Measurements from ENCODE around the gene PLXND1. TPM values are rescaled to one million over a fixed set of nuclear protein-coding genes. Genes with fewer than 3 reads are reported as not detected.
"Not testable (repeated sequence)": the region's sequence is repeated elsewhere in the genome, so short reads cannot be mapped to it uniquely, and the experiment has no call there.

The PLXND1 gene
- total RNA-seq: 1 to 10 TPM; 6.2 to 7.4 TPM

GRCh38 chr3:129606636-129607390 is at the start of gene PLXND1:
PLXND1 (minus strand) TSS chr3:129606676; CDS start chr3:129606639, 37 bp downstream.
- peak within 1 kb of the TSS; percentile 88 for H3K4me3 Mint-ChIP-seq
- peaks cover 14% of the 10 kb centered on the region for H3K4me1 Mint-ChIP-seq
- H3K36me3 Mint-ChIP-seq (ENCODE audit: low read depth): no peaks in the 10 kb centered on the region
- H3K27ac Mint-ChIP-seq: peak within 1 kb of the TSS; percentile 62
- no peaks in the 10 kb centered on the region for H3K9me3 Mint-ChIP-seq
- ATAC-seq (replicated peaks): peak; percentile 57
- H3K27me3 Mint-ChIP-seq: peaks cover 3% of the 10 kb centered on the region

GRCh38 chr3:129655291-129655700 is 48.8 kb upstream of the PLXND1 start:
- H3K9me3 Mint-ChIP-seq: no peaks in the 10 kb centered on the region
- no peak overlapping the region for H3K4me3 Mint-ChIP-seq
- H3K27ac Mint-ChIP-seq: no peak overlapping the region
- H3K4me1 Mint-ChIP-seq: no peaks in the 10 kb centered on the region
- no peaks in the 10 kb centered on the region for H3K27me3 Mint-ChIP-seq
- peaks cover 46% of the 10 kb centered on the region for H3K36me3 Mint-ChIP-seq (ENCODE audit: low read depth)
- no peak for ATAC-seq (replicated peaks)

- Mint-ChIP-seq H3K9me3 (no peaks in the 10 kb centered on the region), H3K36me3 (ENCODE audit: low read depth) (peaks cover 49% of the 10 kb centered on the region), H3K27me3 (no peaks in the 10 kb centered on the region), H3K4me3 (no peak overlapping the region), H3K4me1 (no peaks in the 10 kb centered on the region), H3K27ac (no peak overlapping the region)
- no peak for ATAC-seq (replicated peaks)
Observed at GRCh38 chr3:129654131-129654530, 47.7 kb upstream of the PLXND1 start.

GRCh38 chr3:129653019-129653418 is 46.5 kb upstream of the PLXND1 start:
- no peak overlapping the region for H3K4me3 Mint-ChIP-seq
- peaks cover 49% of the 10 kb centered on the region for H3K36me3 Mint-ChIP-seq (ENCODE audit: low read depth)
- H3K9me3 Mint-ChIP-seq: no peaks in the 10 kb centered on the region
- H3K27me3 Mint-ChIP-seq: no peaks in the 10 kb centered on the region
- no peaks in the 10 kb centered on the region for H3K4me1 Mint-ChIP-seq
- peak overlapping the region; percentile 16 for H3K27ac Mint-ChIP-seq
- no peak for ATAC-seq (replicated peaks)

GRCh38 chr3:129651435-129652202 is 45.1 kb upstream of the PLXND1 start:
- H3K36me3 Mint-ChIP-seq (ENCODE audit: low read depth): peaks cover 49% of the 10 kb centered on the region
- H3K27me3 Mint-ChIP-seq: no peaks in the 10 kb centered on the region
- H3K4me3 Mint-ChIP-seq: no peak overlapping the region
- H3K27ac Mint-ChIP-seq: no peak overlapping the region
- no peak for ATAC-seq (replicated peaks)
- no peaks in the 10 kb centered on the region for H3K9me3 Mint-ChIP-seq
- no peaks in the 10 kb centered on the region for H3K4me1 Mint-ChIP-seq

- ATAC-seq (replicated peaks): peak; percentile 47
- H3K27ac Mint-ChIP-seq: no peak overlapping the region
- H3K36me3 Mint-ChIP-seq (ENCODE audit: low read depth): peaks cover 49% of the 10 kb centered on the region
- H3K4me3 Mint-ChIP-seq: no peak overlapping the region
- H3K9me3 Mint-ChIP-seq: no peaks in the 10 kb centered on the region
- no peaks in the 10 kb centered on the region for H3K27me3 Mint-ChIP-seq
- no peaks in the 10 kb centered on the region for H3K4me1 Mint-ChIP-seq
Observed at GRCh38 chr3:129650256-129650872, 43.9 kb upstream of the PLXND1 start.

- Mint-ChIP-seq H3K27ac (no peak overlapping the region), H3K27me3 (no peaks in the 10 kb centered on the region), H3K9me3 (no peaks in the 10 kb centered on the region), H3K4me3 (no peak overlapping the region), H3K4me1 (no peaks in the 10 kb centered on the region), H3K36me3 (ENCODE audit: low read depth) (peaks cover 33% of the 10 kb centered on the region)
- no peak for ATAC-seq (replicated peaks)
Observed at GRCh38 chr3:129648391-129648790, 41.9 kb upstream of the PLXND1 start.

GRCh38 chr3:129645286-129645685 is 38.8 kb upstream of the PLXND1 start:
- Mint-ChIP-seq H3K27ac (no peak overlapping the region), H3K27me3 (no peaks in the 10 kb centered on the region), H3K36me3 (ENCODE audit: low read depth) (peaks cover 3% of the 10 kb centered on the region), H3K4me1 (no peaks in the 10 kb centered on the region), H3K9me3 (no peaks in the 10 kb centered on the region), H3K4me3 (no peak overlapping the region)
- no peak for ATAC-seq (replicated peaks)

GRCh38 chr3:129644836-129645235 is 38.4 kb upstream of the PLXND1 start:
- Mint-ChIP-seq H3K27me3 (no peaks in the 10 kb centered on the region), H3K4me3 (no peak overlapping the region), H3K36me3 (ENCODE audit: low read depth) (no peaks in the 10 kb centered on the region), H3K27ac (no peak overlapping the region), H3K9me3 (no peaks in the 10 kb centered on the region), H3K4me1 (no peaks in the 10 kb centered on the region)
- no peak for ATAC-seq (replicated peaks)

- not testable (repeated sequence) for H3K36me3 Mint-ChIP-seq (ENCODE audit: low read depth); H3K9me3 Mint-ChIP-seq; H3K4me3 Mint-ChIP-seq; H3K4me1 Mint-ChIP-seq; H3K27ac Mint-ChIP-seq; ATAC-seq (replicated peaks); H3K27me3 Mint-ChIP-seq
Observed at GRCh38 chr3:129641567-129642260, 35.2 kb upstream of the PLXND1 start.

- not testable (repeated sequence) for H3K27ac Mint-ChIP-seq; H3K36me3 Mint-ChIP-seq (ENCODE audit: low read depth)
Observed at GRCh38 chr3:129640985-129641384, 34.5 kb upstream of the PLXND1 start.

GRCh38 chr3:129638481-129638880 is 32.0 kb upstream of the PLXND1 start:
- peaks cover 6% of the 10 kb centered on the region for H3K27me3 Mint-ChIP-seq
- no peaks in the 10 kb centered on the region for H3K9me3 Mint-ChIP-seq
- H3K4me1 Mint-ChIP-seq: no peaks in the 10 kb centered on the region
- ATAC-seq (replicated peaks): no peak
- no peaks in the 10 kb centered on the region for H3K36me3 Mint-ChIP-seq (ENCODE audit: low read depth)
- no peak overlapping the region for H3K4me3 Mint-ChIP-seq
- H3K27ac Mint-ChIP-seq: no peak overlapping the region

More at GRCh38 chr3:129640985-129641384, 34.5 kb upstream of the PLXND1 start:
- H3K4me1 Mint-ChIP-seq; ATAC-seq (replicated peaks); H3K27me3 Mint-ChIP-seq; H3K4me3 Mint-ChIP-seq; H3K9me3 Mint-ChIP-seq: not testable (repeated sequence)

- Mint-ChIP-seq H3K9me3 (no peaks in the 10 kb centered on the region), H3K27me3 (peaks cover 6% of the 10 kb centered on the region), H3K27ac (no peak overlapping the region)
Observed at GRCh38 chr3:129636082-129636481, 29.6 kb upstream of the PLXND1 start.

GRCh38 chr3:129635656-129636055 is 29.2 kb upstream of the PLXND1 start:
- no peaks in the 10 kb centered on the region for H3K36me3 Mint-ChIP-seq (ENCODE audit: low read depth)
- H3K4me1 Mint-ChIP-seq: no peaks in the 10 kb centered on the region
- no peaks in the 10 kb centered on the region for H3K9me3 Mint-ChIP-seq
- ATAC-seq (replicated peaks): no peak
- H3K27ac Mint-ChIP-seq: no peak overlapping the region
- no peak overlapping the region for H3K4me3 Mint-ChIP-seq
- H3K27me3 Mint-ChIP-seq: peaks cover 6% of the 10 kb centered on the region

More at GRCh38 chr3:129636082-129636481, 29.6 kb upstream of the PLXND1 start:
- Mint-ChIP-seq H3K4me3 (no peak overlapping the region), H3K36me3 (ENCODE audit: low read depth) (no peaks in the 10 kb centered on the region), H3K4me1 (no peaks in the 10 kb centered on the region)
- no peak for ATAC-seq (replicated peaks)
